Measurements from ENCODE around the gene PRKCA.
"Not testable (repeated sequence)": the region's sequence is repeated elsewhere in the genome, so short reads cannot be mapped to it uniquely, and the experiment has no call there.

The PRKCA gene

GRCh38 chr17:66395961-66396360 is 93.5 kb downstream of the PRKCA start:
- no peak for DNase-seq

GRCh38 chr17:66397486-66397885 is 95.1 kb downstream of the PRKCA start:
- DNase-seq: no peak

GRCh38 chr17:66398059-66398458 is 95.6 kb downstream of the PRKCA start:
- DNase-seq: no peak

- no peak for DNase-seq
These were observed 96.2 kb downstream of the PRKCA start for GRCh38 chr17:66398617-66399016.

GRCh38 chr17:66399441-66399840 is 97.0 kb downstream of the PRKCA start:
- no peak for DNase-seq

- not testable (repeated sequence) for DNase-seq
These were observed 97.8 kb downstream of the PRKCA start for GRCh38 chr17:66400041-66400688.

- DNase-seq: no peak
These were observed 98.3 kb downstream of the PRKCA start for GRCh38 chr17:66400698-66401097.

GRCh38 chr17:66401364-66401763 is 99.0 kb downstream of the PRKCA start:
- DNase-seq: no peak

GRCh38 chr17:66403846-66404556 is 101.6 kb downstream of the PRKCA start:
- DNase-seq: no peak

GRCh38 chr17:66405836-66406677 is 103.6 kb downstream of the PRKCA start:
- DNase-seq: no peak

GRCh38 chr17:66406701-66407644 is 104.6 kb downstream of the PRKCA start:
- no peak for DNase-seq

- DNase-seq: no peak
These were observed 105.5 kb downstream of the PRKCA start for GRCh38 chr17:66407864-66408263.

- DNase-seq: no peak
These were observed 109.1 kb downstream of the PRKCA start for GRCh38 chr17:66411520-66411919.

- DNase-seq: no peak
These were observed 110.6 kb downstream of the PRKCA start for GRCh38 chr17:66412857-66413558.

GRCh38 chr17:66413559-66414520 is 111.4 kb downstream of the PRKCA start:
- DNase-seq: no peak

- DNase-seq: no peak
These were observed 112.3 kb downstream of the PRKCA start for GRCh38 chr17:66414561-66415175.

GRCh38 chr17:66415366-66416206 is 113.2 kb downstream of the PRKCA start:
- no peak for DNase-seq

GRCh38 chr17:66416207-66416940 is 114.0 kb downstream of the PRKCA start:
- no peak for DNase-seq

All from activated CD4-positive, CD25-positive, alpha-beta regulatory T cell (primary cell).